DMS114 treated with DMSO at 0.1 percent for 48 hours (cell line): ENCODE results near the gene UVSSA.
"Not testable (repeated sequence)": the region's sequence is repeated elsewhere in the genome, so short reads cannot be mapped to it uniquely, and the experiment has no call there.

Experiments used
- DNase-seq: peaks from one replicate; lab custom pipeline; 2025; ENCODE audit not compliant: unreplicated experiment; lab: John Stamatoyannopoulos, UW

UVSSA gene

DNA sequence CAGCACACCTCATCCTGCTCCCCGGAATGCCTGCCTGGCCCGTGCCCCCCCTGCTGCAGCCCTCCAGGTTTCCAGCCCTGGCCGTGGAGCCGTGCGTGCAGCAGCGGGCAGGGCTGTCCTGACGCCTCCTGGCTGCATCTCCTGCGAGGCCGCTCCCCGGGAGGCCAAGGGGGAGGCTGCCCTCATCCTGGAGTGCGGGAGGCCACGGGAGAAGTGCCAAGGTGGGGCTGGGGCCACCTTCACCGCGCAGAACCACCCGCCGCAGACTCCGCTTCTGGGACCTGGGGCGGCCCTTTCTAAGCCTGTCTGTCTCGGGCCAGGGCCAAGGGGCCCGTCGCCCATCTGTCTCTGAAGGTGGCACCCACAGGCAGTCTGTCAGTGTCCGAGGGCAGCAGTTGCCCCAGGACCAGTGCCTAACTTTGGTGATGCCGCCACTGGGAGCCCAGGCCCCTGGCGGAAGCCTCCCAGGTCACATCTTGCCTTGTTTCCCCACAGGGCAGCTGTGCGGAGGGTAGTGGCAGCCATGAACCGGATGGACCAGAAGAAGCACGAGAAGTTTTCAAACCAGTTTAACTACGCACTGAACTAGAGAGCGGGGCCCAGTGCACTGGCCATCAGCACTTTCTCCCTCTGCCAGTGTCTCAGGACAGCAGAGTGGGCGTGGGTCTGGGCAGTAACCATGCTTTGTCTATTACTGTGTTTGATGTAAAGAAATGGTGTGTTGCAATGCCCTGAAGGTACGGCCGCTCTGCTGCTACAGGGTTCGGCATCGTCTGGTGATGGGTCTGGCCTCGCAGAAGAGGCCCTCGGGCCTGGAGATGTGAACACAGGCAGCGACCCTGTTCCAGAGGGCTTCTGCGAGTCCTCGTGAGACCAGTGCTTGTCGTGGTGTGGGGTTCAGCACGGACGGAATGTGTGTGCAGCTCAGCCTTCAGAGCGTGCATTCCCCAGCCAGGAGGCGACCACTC, 38.6 kb downstream of the UVSSA start:
- DNase-seq: no peak

DNA sequence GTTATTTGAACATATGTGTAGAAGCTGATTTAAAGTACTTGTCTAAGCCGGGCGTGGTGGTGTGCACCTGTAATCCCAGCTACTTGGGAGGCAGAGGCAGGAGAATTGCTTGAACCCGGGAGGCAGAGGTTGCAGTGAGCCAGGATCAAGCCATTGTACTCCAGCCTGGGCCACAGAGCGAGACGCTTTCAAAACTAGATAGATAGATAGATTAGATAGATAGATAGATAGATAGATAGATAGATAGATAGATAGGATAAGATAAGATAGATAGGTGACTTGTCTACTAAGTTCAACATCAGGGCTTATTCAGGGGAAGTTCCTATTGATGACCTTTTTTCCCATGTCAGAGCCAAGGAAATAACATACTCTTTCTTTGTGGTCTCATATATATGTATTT, 46.4 kb downstream of the UVSSA start:
- not testable (repeated sequence) for DNase-seq

DNA sequence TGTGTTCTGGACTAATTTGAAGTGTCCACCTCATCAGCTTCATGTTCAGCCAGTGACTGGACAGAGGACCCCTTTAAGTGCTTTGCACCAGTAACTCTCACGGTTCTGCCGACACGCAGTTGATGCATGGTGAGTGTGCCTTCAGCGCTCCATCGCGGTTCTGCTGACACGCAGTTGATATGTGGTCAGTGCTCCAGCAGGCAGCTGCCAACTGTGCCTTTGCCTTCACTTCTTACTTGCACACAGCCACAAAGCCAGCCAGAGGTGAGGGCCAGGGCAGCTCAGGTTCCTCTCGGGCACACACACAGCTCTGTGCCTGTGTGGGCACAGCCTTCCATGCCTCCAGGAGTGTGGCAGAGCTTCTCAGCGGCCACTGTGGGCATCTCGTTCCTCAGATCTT, 46.9 kb downstream of the UVSSA start:
- no peak for DNase-seq

DNA sequence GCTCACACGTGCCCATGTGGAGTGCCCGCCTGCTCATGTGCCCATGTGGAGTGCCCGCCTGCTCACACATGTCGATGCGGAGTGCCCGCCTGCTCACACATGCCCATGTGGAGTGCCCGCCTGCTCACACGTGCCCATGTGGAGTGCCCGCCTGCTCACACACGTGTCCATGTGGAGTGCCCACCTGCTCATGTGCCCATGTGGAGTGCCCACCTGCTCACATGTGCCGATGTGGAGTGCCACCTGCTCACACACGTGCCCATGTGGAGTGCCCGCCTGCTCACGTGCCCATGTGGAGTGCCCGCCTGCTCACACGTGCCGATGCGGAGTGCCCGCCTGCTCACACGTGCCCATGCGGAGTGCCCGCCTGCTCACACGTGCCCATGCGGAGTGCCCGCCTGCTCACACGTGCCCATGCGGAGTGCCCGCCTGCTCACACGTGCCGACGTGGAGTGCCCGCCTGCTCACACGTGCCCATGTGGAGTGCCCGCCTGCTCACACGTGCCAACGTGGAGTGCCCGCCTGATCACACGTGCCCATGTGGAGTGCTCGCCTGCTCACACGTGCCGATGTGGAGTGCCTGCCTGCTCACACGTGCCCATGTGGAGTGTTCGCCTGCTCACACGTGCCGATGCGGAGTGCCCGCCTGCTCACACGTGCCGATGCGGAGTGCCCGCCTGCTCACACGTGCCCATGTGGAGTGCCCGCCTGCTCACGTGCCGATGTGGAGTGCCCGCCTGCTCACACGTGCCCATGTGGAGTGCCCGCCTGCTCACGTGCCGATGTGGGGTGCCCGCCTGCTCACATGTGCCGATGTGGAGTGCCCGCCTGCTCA, 47.8 kb downstream of the UVSSA start:
- not testable (repeated sequence) for DNase-seq

- not testable (repeated sequence) for DNase-seq
Measured at GRCh38 chr4:1395389-1395820, 48.4 kb downstream of the UVSSA start.

DNA sequence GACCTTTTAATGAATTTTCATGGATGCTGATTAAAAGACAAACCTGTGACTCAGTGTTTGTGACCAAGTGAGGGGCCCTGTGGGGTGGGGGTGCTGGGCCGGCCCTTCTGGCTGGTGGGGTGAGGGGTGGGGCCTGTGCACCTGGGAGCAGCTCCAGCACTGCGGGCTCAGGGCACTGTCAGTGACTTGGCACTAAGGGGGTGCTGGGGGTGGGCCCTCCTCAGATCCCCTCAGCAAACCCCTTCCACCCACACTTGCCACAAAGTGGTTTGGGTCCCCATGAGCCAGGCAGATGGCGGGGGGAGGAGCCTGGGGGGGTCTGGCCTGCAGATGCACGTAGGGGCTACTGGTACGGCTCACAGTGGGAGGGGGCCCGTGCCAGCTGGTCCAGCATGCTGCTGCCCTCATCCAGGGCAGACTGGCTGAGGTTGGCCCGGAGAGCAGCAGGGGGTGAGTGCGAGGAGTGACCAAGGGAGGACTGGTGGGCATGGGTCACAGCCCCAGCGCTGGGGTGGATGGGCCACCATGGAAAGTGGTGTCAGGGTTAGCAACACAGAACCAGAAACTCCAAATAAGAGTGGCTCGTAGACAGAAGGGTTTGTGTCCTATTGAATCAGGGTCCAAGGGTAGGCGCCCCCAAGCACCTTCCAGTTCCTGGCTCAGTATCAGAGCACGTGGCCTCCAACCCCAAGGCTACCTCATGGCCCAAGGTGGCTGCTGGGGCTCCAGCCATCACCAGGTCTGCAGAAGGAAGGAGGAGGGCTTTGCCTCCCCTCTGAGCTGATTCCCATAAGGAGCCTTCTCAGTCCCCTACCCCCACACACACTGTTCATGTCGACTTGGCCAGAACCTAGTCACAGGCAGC, 49.2 kb downstream of the UVSSA start:
- no peak for DNase-seq

GRCh38 chr4:1396806-1397455, 49.9 kb downstream of the UVSSA start:
- DNase-seq: no peak

- no peak for DNase-seq
Measured at GRCh38 chr4:1398681-1399507, 51.9 kb downstream of the UVSSA start.

DNA sequence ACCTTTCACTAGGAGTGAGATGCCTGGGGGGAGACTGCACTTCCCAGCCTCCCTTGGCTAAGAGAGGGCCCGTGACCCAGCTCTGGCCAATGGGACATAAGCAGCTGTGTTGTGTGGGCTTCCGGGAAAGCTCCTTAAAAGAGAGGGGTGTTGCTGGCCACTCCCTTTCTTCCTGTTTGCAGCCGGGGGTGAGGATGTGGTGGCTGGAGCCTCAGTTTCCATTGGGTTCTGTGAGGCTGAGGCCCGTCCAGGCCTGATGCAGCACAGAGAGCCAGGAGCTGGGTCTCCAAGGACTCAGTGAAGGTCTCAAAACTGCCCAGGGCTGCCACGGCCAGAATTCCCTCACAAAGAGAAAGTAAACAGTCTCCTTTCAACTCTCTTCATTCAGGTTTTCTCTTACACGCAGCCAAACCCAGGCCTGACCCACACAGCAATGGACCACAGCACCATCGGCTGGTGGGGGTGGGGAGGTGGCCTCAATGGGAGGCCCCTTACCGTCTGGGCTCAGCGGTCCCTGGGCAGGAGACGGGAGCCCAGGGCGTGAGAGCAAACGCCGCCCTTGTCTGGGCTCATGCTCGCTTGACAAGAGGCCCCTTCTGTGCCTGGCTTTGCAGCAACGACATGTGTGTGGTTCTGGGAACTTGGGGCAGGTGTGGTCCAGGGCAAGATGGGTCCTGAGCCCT, 52.6 kb downstream of the UVSSA start:
- DNase-seq: no peak

- DNase-seq: no peak
Measured at GRCh38 chr4:1400191-1400805, 53.3 kb downstream of the UVSSA start.

DNA sequence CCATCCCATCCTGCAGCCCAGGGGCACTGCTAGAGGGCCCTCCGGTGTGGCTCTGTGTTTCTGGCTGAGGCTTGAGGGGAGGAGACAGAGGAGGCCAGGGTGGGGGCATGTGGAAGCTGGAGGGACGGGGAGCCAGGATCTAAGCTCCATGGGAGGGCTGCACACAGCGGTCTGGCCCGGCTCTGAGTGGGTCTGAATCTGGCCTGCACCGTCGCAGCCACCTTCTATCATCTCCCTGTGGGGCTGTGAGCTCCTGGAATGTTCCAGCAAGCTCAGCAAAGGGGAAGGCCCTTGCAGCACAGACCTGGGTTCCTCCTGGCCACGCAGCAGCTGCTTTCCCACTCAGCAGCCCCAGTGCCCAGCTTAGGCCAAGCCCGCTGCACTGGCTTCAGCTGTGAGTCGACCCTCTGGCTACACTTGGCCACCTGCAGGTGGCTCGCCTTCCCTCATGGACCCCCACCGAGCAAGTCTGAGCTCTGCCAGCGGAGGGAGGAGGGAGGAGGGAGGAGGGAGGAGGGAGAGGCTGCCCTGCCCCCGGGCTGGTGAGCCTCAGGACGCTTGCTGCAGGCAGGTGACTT, 53.9 kb downstream of the UVSSA start:
- DNase-seq: no peak

GRCh38 chr4:1401409-1402020, 54.5 kb downstream of the UVSSA start:
- DNase-seq: no peak

DNA sequence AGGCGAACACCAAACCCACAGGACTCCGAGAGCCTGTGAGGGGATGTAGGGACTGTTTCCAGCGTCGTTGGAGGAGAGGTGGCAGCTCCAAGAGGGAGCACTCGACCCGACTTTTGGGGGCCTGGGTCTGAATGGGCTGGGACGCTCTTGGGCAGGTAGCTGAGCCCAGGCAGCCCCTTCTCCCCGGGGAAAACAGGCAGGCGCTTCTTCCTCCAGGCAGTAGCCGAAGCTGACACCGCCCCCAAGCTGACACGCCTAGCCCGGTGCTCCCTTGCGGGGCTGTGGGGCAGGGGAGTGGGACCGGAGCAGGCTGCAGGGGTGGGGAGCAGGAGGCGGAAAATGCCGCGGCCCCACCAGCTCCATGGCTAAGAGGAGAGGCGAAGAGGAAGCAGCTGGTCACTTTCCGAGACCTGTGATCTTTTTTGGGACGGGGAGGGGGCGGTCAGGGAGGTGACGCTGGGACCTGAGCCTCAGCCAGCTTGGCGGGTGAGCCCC, 55.1 kb downstream of the UVSSA start:
- no peak for DNase-seq

GRCh38 chr4:1402516-1403091, 55.6 kb downstream of the UVSSA start:
- DNase-seq: no peak

DNA sequence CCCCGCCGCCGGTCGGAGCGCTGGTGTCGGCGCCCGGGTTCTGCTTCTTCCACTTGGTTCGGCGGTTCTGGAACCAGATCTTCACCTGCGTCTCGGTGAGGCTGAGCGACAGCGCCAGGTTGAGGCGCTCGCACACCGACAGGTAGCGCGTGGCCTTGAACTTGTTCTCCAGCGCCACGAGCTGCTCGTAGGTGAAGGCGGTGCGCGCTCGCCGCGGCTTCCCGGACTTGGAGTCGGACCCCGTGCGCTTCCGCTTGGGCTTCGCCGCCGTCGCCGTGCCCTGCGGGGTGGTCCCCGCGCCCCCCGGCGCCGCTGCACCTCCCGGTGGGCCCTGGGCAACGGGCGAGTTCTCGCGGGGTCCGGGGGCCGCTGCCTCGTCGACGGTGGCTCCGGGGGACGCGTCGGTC, 56.2 kb downstream of the UVSSA start:
- no peak for DNase-seq

DNA sequence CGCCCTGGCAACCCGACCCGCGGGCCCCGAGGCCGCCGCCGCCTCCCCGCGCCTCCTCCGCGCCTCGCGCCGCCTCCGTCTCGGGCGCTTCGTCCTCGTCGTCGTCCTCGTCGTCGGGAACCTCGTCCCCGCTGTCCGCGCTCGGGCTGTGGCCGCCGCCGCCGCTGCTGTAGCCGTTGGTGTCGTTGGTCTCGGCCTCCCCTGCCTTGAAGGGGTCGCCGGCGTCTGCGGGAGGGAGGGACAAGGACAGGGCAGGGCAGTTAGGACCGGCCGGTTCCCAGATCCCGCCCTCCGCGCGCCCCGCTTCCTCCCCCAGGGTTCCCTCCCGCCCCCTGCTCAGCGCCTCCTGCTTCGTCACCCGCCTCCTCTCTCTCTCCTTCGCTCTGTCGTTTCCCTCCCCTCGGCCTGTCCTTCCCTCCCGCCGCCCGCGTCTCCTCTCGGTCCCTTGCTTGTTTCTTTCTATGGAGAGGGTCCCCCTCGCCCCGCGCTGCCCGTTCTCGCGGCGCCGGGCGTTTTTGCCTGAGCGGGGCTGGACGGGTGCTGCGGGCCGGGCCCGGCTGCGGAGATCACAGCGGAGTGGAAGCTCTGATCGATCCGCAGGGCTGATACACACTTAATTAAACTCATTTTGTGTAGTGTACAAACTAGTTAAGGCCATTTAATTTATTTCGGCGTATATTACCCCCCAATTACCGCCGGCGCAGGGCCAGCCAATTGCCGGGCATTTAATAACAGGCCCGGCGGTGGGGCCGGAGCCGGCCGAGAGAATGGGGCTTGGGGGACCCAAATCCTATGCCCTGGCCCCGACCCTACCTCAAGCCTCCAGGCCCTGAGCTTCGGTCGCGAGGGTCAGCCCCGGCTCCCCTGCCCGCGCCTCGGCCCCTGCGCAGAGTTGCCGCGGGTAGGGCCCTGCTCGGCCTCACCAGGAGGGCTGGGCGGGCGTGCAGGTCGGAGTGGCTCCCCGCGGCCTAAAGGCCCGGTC, 56.9 kb downstream of the UVSSA start:
- no peak for DNase-seq
